ENCODE results near the gene RBMS3. TPM values are rescaled to one million over a fixed set of nuclear protein-coding genes. Genes with fewer than 3 reads are reported as not detected.
A peak's percentile ranks its signal among the peaks of the same experiment; 100 is the strongest.
"Not testable (repeated sequence)": the region's sequence is repeated elsewhere in the genome, so short reads cannot be mapped to it uniquely, and the experiment has no call there.

Gene RBMS3
- total RNA-seq (2022) (7.4 and 9.2 TPM in 2 replicates), Bru-seq, nascent RNA (percentile 48 among the genes with signal in this experiment), BruChase-seq, experiment 1, labeled RNA remaining after a 2-hour chase (percentile 43 among the genes with signal in this experiment), BruChase-seq, experiment 2, labeled RNA remaining after a 6-hour chase (percentile 41 among the genes with signal in this experiment)
- long read RNA-seq, partial matches to known transcripts: 0 of 2 reads
- long read RNA-seq, other reads (novel, unspliced or antisense): 2 of 2 reads

DNA sequence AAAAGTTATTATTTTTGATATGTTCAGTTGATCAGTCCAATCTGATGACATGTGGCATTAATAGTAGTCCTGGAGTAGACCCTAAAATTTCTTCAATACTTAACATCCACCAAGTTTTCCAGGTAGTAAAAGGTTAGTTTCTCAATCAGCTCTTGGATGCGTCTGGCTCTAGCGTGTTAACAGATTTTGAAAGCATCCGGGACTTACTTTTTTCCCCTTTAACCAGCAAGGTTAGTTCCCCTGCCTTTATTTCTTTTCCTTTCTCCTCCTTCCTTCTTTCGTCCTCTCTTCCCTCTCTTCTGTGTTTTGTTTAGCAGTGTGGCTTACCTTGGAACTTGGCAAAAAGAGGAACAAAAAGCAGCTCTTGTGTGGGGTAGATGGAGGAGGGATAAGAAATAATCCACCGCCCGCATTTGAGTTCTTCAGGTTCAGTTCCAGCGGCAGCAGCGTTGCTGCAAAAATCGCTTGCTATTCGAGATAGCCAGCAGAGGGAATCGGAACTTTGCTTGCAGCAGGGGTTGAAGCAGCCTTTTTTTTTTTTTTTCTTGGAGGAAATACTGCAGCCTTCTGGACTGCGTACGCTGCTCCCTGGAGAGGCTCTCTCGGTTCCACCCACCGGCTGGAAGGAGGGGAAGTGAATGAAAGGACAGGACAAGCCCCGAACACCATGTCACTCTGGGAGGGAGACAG is at the start of gene RBMS3:
RBMS3 (plus strand) TSS at position 668 of the 690 bp plus-strand sequence.
- H3K36me3 Mint-ChIP-seq (ENCODE audit: insufficient read depth, unreplicated experiment): peaks cover 5% of the 10 kb centered on the region
- peaks cover 33% of the 10 kb centered on the region for H3K4me1 Mint-ChIP-seq (ENCODE audit: low read depth, unreplicated experiment)
- H3K4me1 ChIP-seq: peaks cover 7% of the 10 kb centered on the region; the same call in 1 of the 2 replicates
- intact Hi-C loops (cut with micrococcal nuclease; ENCODE audit: unreplicated experiment): loop anchor here (1.0 to 5.0 kb wide), 4 partner anchors 222 to 484 kb away; no protein-coding TSS in a partner anchor
- ChIA-PET POLR2A (no interaction called here), CTCF (interaction anchor here (0.7 kb wide), 1 partner anchor 489 kb away, joined by 3 read pairs; no protein-coding TSS in a partner anchor)
- peak within 1 kb of the TSS; percentile 69 for H3K4me3 Mint-ChIP-seq (ENCODE audit: unreplicated experiment)
- no peaks in the 10 kb centered on the region for H3K27me3 ChIP-seq (replicated peaks; ENCODE audit: control insufficient read depth, insufficient read depth, low read length)
- H3K4me3 ChIP-seq (ENCODE audit: low read depth, low read length): peak within 1 kb of the TSS; percentile 19
- no TSS peak for BruUV-seq (replicated peaks)
- no peaks in the 10 kb centered on the region for H3K27me3 Mint-ChIP-seq (ENCODE audit: insufficient read depth, unreplicated experiment)
- no peaks in the 10 kb centered on the region for H3K9me3 Mint-ChIP-seq (ENCODE audit: unreplicated experiment)
- TF ChIP-seq, protein P1, sequence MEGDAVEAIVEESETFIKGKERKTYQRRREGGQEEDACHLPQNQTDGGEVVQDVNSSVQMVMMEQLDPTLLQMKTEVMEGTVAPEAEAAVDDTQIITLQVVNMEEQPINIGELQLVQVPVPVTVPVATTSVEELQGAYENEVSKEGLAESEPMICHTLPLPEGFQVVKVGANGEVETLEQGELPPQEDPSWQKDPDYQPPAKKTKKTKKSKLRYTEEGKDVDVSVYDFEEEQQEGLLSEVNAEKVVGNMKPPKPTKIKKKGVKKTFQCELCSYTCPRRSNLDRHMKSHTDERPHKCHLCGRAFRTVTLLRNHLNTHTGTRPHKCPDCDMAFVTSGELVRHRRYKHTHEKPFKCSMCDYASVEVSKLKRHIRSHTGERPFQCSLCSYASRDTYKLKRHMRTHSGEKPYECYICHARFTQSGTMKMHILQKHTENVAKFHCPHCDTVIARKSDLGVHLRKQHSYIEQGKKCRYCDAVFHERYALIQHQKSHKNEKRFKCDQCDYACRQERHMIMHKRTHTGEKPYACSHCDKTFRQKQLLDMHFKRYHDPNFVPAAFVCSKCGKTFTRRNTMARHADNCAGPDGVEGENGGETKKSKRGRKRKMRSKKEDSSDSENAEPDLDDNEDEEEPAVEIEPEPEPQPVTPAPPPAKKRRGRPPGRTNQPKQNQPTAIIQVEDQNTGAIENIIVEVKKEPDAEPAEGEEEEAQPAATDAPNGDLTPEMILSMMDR (IDR thresholded peaks at IDR 0.05; ENCODE audit: insufficient read depth in 1 of 2, low read depth in 1 of 2, low read length in 1 of 2, severe bottlenecking in 1 of 2, unreplicated experiment in 1 of 2): peak in 1 of 2 experiments; percentile 32
- H3K27ac Mint-ChIP-seq (ENCODE audit: unreplicated experiment): peak within 1 kb of the TSS; percentile 60
- peak; percentile 79 to 82 for DNase-seq
- no peaks in the 10 kb centered on the region for H3K36me3 ChIP-seq (ENCODE audit: control insufficient read depth, insufficient read depth, low read length)
- no peaks in the 10 kb centered on the region for H3K9me3 ChIP-seq

DNA sequence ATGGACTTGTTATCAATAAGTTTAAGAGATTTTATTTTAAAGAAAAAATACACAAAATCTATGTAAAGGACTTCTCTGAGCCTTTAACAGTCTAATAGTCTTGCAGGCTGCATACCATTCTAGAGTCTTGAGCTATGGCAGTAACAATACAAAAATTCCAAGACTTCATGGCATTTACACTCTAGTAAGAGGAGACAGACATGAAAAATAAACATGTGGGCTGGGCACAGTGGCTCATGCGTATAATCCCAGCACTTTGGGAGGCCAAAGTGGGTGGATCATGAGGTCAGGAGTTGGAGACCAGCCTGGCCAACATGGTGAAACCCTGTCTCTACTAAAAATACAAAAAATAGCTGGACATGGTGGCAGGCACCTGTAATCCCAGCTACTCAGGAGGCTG is 47.7 kb upstream of the RBMS3 start:
- H3K4me1 Mint-ChIP-seq (ENCODE audit: low read depth, unreplicated experiment); H3K27me3 Mint-ChIP-seq (ENCODE audit: insufficient read depth, unreplicated experiment); H3K36me3 ChIP-seq (ENCODE audit: control insufficient read depth, insufficient read depth, low read length); H3K27me3 ChIP-seq (replicated peaks; ENCODE audit: control insufficient read depth, insufficient read depth, low read length); H3K9me3 ChIP-seq; intact Hi-C loops (cut with micrococcal nuclease; ENCODE audit: unreplicated experiment); CTCF ChIA-PET; H3K27ac Mint-ChIP-seq (ENCODE audit: unreplicated experiment); POLR2A ChIA-PET; H3K4me3 Mint-ChIP-seq (ENCODE audit: unreplicated experiment); H3K4me1 ChIP-seq; H3K4me3 ChIP-seq (ENCODE audit: low read depth, low read length); BruUV-seq (replicated peaks); H3K36me3 Mint-ChIP-seq (ENCODE audit: insufficient read depth, unreplicated experiment): not testable (repeated sequence)
- DNase-seq: peak in 1 of 2 experiments; percentile 7
- peaks cover 26% of the 10 kb centered on the region for H3K9me3 Mint-ChIP-seq (ENCODE audit: unreplicated experiment)

DNA sequence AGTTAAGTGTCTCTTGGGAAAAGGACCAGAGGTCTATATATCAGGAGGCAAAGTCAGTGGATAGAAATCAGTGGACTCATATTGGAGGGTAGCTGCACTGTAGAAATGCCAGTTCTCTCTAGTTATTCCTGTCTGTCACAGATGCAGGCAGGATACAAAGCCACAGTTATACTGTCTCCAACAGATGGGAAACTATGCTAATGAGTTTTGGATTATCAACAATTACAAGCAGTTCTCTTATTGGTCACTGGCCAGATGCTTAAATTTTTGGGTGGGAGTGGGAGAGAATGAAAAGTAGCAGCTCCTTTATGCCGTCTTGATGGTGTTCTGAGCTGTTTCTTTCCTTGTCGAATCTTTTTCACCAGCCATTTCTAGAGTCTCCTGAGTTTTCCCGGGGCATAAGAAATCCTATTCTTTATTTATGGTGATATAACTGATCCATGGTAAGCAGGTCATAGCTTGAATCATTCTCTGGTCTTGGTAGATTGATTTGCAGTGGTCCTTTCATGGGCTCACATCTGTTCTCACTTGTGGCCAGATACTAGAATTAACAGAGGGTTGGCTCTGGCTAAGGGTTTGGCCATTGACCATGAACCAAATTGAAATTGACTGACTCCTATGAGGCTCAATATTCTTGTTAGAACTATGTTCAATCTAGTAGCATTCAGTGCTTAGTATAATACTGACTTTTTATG is 44.6 kb upstream of the RBMS3 start:
- TF ChIP-seq, protein P1 (IDR thresholded peaks at IDR 0.05; ENCODE audit: insufficient read depth in 1 of 2, low read depth in 1 of 2, low read length in 1 of 2, severe bottlenecking in 1 of 2, unreplicated experiment in 1 of 2): no peak
- no peak overlapping the region for H3K27ac Mint-ChIP-seq (ENCODE audit: unreplicated experiment)
- no peak overlapping the region for H3K4me3 Mint-ChIP-seq (ENCODE audit: unreplicated experiment)
- H3K27me3 Mint-ChIP-seq (ENCODE audit: insufficient read depth, unreplicated experiment): no peaks in the 10 kb centered on the region
- BruUV-seq (replicated peaks): no TSS peak
- POLR2A ChIA-PET: no interaction called here
- no peaks in the 10 kb centered on the region for H3K36me3 ChIP-seq (ENCODE audit: control insufficient read depth, insufficient read depth, low read length)
- H3K9me3 Mint-ChIP-seq (ENCODE audit: unreplicated experiment): peaks cover 13% of the 10 kb centered on the region
- CTCF ChIA-PET: no interaction called here
- H3K4me3 ChIP-seq (ENCODE audit: low read depth, low read length): no peak overlapping the region
- no peaks in the 10 kb centered on the region for H3K36me3 Mint-ChIP-seq (ENCODE audit: insufficient read depth, unreplicated experiment)
- H3K27me3 ChIP-seq (replicated peaks; ENCODE audit: control insufficient read depth, insufficient read depth, low read length): no peaks in the 10 kb centered on the region
- no peaks in the 10 kb centered on the region for H3K9me3 ChIP-seq
- intact Hi-C loops (cut with micrococcal nuclease; ENCODE audit: unreplicated experiment): no loop called here
- H3K4me1 ChIP-seq: 0 out of 2 replicates have a peak, but pooled peaks cover 6% of the 10 kb centered on the region
- H3K4me1 Mint-ChIP-seq (ENCODE audit: low read depth, unreplicated experiment): peaks cover 6% of the 10 kb centered on the region
- DNase-seq: no peak

Data from Caco-2 (cell line).